HG03159 (cell line): ENCODE results near the gene TUT4.

Experiments
- ATAC-seq: cut with Tn5 transposase; IDR thresholded peaks from one replicate; pipeline ENCODE4 v1.9.1; 2021; ENCODE audit warnings: mild to moderate bottlenecking, moderate library complexity; ENCODE audit not compliant: unreplicated experiment

Gene TUT4

GRCh38 chr1:52476943-52477342, 75.9 kb downstream of the TUT4 start:
- ATAC-seq = no peak

GRCh38 chr1:52474807-52475206, 78.1 kb downstream of the TUT4 start:
- ATAC-seq = no peak

GRCh38 chr1:52473039-52473438, 79.9 kb downstream of the TUT4 start:
- ATAC-seq = no peak

- no peak for ATAC-seq
These were observed 80.5 kb downstream of the TUT4 start for GRCh38 chr1:52472384-52472783.

- ATAC-seq = no peak
These were observed 83.8 kb downstream of the TUT4 start for GRCh38 chr1:52469108-52469507.

GRCh38 chr1:52463891-52464290, 89.0 kb downstream of the TUT4 start:
- no peak for ATAC-seq

- no peak for ATAC-seq
These were observed 91.1 kb downstream of the TUT4 start for GRCh38 chr1:52461821-52462220.

GRCh38 chr1:52460694-52461093, 92.2 kb downstream of the TUT4 start:
- ATAC-seq = no peak

- ATAC-seq = no peak
These were observed 97.2 kb downstream of the TUT4 start for GRCh38 chr1:52455686-52456085.

GRCh38 chr1:52454779-52455178, 98.1 kb downstream of the TUT4 start:
- ATAC-seq = no peak

- no peak for ATAC-seq
These were observed 98.8 kb downstream of the TUT4 start for GRCh38 chr1:52454127-52454526.

- no peak for ATAC-seq
These were observed 108.4 kb downstream of the TUT4 start for GRCh38 chr1:52444463-52444862.

GRCh38 chr1:52439976-52440375, 112.9 kb downstream of the TUT4 start:
- no peak for ATAC-seq

- no peak for ATAC-seq
These were observed 116.1 kb downstream of the TUT4 start for GRCh38 chr1:52436817-52437216.

- ATAC-seq = no peak
These were observed 117.2 kb downstream of the TUT4 start for GRCh38 chr1:52435650-52436049.

- no peak for ATAC-seq
These were observed 117.7 kb downstream of the TUT4 start for GRCh38 chr1:52435211-52435610.

GRCh38 chr1:52432807-52433206, 120.1 kb downstream of the TUT4 start:
- ATAC-seq = no peak

GRCh38 chr1:52427152-52427551, 125.7 kb downstream of the TUT4 start:
- no peak for ATAC-seq

- ATAC-seq = no peak
These were observed 126.5 kb downstream of the TUT4 start for GRCh38 chr1:52426371-52426770.

GRCh38 chr1:52424813-52425212, 128.1 kb downstream of the TUT4 start:
- ATAC-seq = no peak

- ATAC-seq = no peak
These were observed 128.7 kb downstream of the TUT4 start for GRCh38 chr1:52424231-52424636.

GRCh38 chr1:52423771-52424170, 129.1 kb downstream of the TUT4 start:
- no peak for ATAC-seq

- ATAC-seq = no peak
These were observed 129.8 kb downstream of the TUT4 start for GRCh38 chr1:52423055-52423454.

GRCh38 chr1:52420713-52421112, 132.2 kb downstream of the TUT4 start:
- no peak for ATAC-seq
